PC-9 (cell line): ENCODE data around the gene DISC1. TPM values are rescaled to one million over a fixed set of nuclear protein-coding genes. Genes with fewer than 3 reads are reported as not detected.

Experiments
- BruUV-seq: library from RNA; stranded (reverse); fragments of 400-500 nt; replicated peaks from 2 replicates; lab custom pipeline; 2021; lab: Mats Ljungman, UMichigan
- CTCF ChIA-PET: fragments of 300-600 bp; sonication (Branson Sonifier 250); formaldehyde crosslinking; loops from one replicate; lab custom pipeline; 2022; ENCODE audit warnings: antibody characterized with exemption; lab: Charles Lee
- POLR2A ChIA-PET: fragments of 300-600 bp; sonication (Branson Sonifier 250); formaldehyde crosslinking; loops from one replicate; lab custom pipeline; 2022; ENCODE audit warnings: antibody characterized with exemption; ENCODE audit not compliant: unreplicated experiment; lab: Charles Lee
- DNase-seq, 2 experiments: peaks; one replicate each; pipeline versions ENCODE4 v3.0.0 to v3.0.0-alpha.2; 2015 to 2022; ENCODE audit warnings: mixed read lengths in 1 of 2
- H2AFZ ChIP-seq: fragments of 200-600 bp; sonication (generic); 2 replicates; pipeline ENCODE4 v1.8.1; 2017; ENCODE audit warnings: antibody characterized with exemption
- H3F3A ChIP-seq: fragments of 200-600 bp; sonication (generic); 2 replicates; pipeline ENCODE4 v1.8.1; 2017; ENCODE audit warnings: antibody characterized with exemption, mild to moderate bottlenecking, low read depth; ENCODE audit not compliant: insufficient read depth
- H3K27ac ChIP-seq: fragments of 200-600 bp; sonication (generic); 2 replicates; pipeline ENCODE4 v1.6.1; 2016; ENCODE audit warnings: mixed run types
- H3K27me3 ChIP-seq: fragments of 200-600 bp; sonication (generic); 2 replicates; pipeline ENCODE4 v1.6.1; 2016; ENCODE audit warnings: low read depth, mixed run types; ENCODE audit not compliant: insufficient read depth
- H3K36me3 ChIP-seq: fragments of 200-600 bp; sonication (generic); 2 replicates; pipeline ENCODE4 v1.6.1; 2016; ENCODE audit warnings: low read depth, mixed run types
- H3K4me1 ChIP-seq: fragments of 200-600 bp; sonication (generic); replicated peaks from 2 replicates; pipeline ENCODE4 v1.6.1; 2016; ENCODE audit warnings: mixed run types; ENCODE audit not compliant: insufficient read depth
- H3K4me2 ChIP-seq: fragments of 200-600 bp; sonication (generic); 2 replicates; pipeline ENCODE4 v1.6.1; 2017; ENCODE audit warnings: mixed run types
- H3K4me3 ChIP-seq: fragments of 200-600 bp; sonication (generic); 2 replicates; pipeline ENCODE4 v1.6.1; 2016; ENCODE audit warnings: mixed run types
- H3K79me2 ChIP-seq: fragments of 200-600 bp; sonication (generic); 2 replicates; pipeline ENCODE4 v1.6.1; 2017; ENCODE audit warnings: low read depth, mixed run types
- H3K9me2 ChIP-seq: fragments of 200-600 bp; sonication (generic); 2 replicates; pipeline ENCODE4 v1.8.1; 2017; ENCODE audit warnings: mild to moderate bottlenecking; ENCODE audit not compliant: insufficient read depth
- H3K9me3 ChIP-seq: fragments of 200-600 bp; sonication (generic); 2 replicates; pipeline ENCODE4 v1.8.1; 2016; ENCODE audit warnings: low read depth; ENCODE audit not compliant: insufficient read depth
- H4K20me1 ChIP-seq: fragments of 200-600 bp; sonication (generic); 2 replicates; pipeline ENCODE4 v1.8.1; 2017; ENCODE audit not compliant: insufficient read depth
- EZH2 ChIP-seq: fragments of 200-600 bp; sonication (generic); IDR thresholded peaks from 2 replicates; pipeline ENCODE4 v1.8.0; 2017; ENCODE audit warnings: antibody characterized with exemption, low read depth
- intact Hi-C: fragments of 100-400 bp; cut with micrococcal nuclease; formaldehyde crosslinking; loops from one replicate; pipeline ENCODE4 v1.10.0; 2022; ENCODE audit not compliant: unreplicated experiment
- total RNA-seq: library from RNA; stranded (reverse); gene quantifications from 2 replicates; pipeline ENCODE4 v1.2.3, GENCODE V29; 2021
- TF ChIP-seq, protein P1 (sequence below): fragments of 200-600 bp; sonication (generic); conservative IDR thresholded peaks from 2 replicates; pipeline ENCODE4 v1.6.1; 2017; ENCODE audit warnings: mixed run types, antibody characterized with exemption, mild to moderate bottlenecking, moderate library complexity

DISC1 gene
- total RNA-seq, 1 experiment from 2014 or later: 7.4 TPM

DNA sequence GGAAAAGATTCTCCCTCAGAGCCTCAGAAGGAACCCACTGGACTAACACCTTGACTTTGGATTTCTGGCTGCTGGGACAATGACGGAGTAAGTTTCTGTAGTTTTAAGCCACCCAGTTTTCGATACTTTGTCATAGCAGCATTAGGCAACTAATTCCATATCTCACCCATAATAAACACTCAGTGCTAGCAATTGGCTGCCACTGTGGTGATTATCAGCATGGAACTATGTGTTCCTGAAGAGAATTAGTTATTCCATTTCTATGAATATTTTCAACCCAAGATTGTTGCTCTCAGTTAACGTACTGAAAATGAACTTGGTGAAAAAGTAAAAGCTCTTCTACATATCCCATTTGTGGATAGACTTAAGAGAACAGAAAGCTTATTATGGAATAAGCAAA lies 299.3 kb downstream of the DISC1 start:
- Histone ChIP-seq H3K79me2 (no peaks in the 10 kb centered on the region), H4K20me1 (no peaks in the 10 kb centered on the region), H3K36me3 (no peaks in the 10 kb centered on the region), H3K4me2 (no peak overlapping the region), H3K27me3 (no peaks in the 10 kb centered on the region), H3K9me3 (no peaks in the 10 kb centered on the region), H3K4me3 (no peak overlapping the region), H3F3A (no peaks in the 10 kb centered on the region), H3K27ac (no peak overlapping the region), H3K9me2 (no peaks in the 10 kb centered on the region), H2AFZ (no peak overlapping the region), H3K4me1 (no peaks in the 10 kb centered on the region)
- ChIA-PET CTCF (no interaction called here), POLR2A (no interaction called here)
- no peak for TF ChIP-seq EZH2
- TF ChIP-seq, protein P1, sequence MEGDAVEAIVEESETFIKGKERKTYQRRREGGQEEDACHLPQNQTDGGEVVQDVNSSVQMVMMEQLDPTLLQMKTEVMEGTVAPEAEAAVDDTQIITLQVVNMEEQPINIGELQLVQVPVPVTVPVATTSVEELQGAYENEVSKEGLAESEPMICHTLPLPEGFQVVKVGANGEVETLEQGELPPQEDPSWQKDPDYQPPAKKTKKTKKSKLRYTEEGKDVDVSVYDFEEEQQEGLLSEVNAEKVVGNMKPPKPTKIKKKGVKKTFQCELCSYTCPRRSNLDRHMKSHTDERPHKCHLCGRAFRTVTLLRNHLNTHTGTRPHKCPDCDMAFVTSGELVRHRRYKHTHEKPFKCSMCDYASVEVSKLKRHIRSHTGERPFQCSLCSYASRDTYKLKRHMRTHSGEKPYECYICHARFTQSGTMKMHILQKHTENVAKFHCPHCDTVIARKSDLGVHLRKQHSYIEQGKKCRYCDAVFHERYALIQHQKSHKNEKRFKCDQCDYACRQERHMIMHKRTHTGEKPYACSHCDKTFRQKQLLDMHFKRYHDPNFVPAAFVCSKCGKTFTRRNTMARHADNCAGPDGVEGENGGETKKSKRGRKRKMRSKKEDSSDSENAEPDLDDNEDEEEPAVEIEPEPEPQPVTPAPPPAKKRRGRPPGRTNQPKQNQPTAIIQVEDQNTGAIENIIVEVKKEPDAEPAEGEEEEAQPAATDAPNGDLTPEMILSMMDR: no peak
- intact Hi-C loops: no loop called here
- no TSS peak for BruUV-seq
- DNase-seq: no peak

DNA sequence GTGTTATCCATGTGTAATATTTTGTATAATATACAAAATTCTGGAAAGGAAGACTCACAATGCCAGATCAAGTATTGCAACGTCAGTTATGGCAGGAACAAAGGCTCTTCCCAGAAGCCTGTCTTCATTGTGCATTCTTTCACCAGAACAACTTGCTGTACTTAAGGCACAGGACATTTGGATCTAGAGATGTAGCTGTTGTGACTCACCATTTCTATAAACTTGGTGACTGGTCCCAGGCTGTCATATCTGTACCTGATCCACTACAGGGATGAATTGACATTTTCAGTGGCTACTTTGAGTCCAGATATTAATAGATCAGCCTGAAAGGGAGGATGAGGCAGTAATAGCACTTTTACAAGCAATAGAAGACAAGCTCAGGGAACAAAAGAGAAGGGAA lies 299.8 kb downstream of the DISC1 start:
- no peak overlapping the region for H2AFZ ChIP-seq
- H3K27ac ChIP-seq: no peak overlapping the region
- ChIA-PET CTCF (no interaction called here), POLR2A (no interaction called here)
- no peaks in the 10 kb centered on the region for H3K9me3 ChIP-seq
- no peaks in the 10 kb centered on the region for H3K36me3 ChIP-seq
- BruUV-seq: no TSS peak
- no peaks in the 10 kb centered on the region for H3K79me2 ChIP-seq
- no peaks in the 10 kb centered on the region for H3K4me1 ChIP-seq
- H3K27me3 ChIP-seq: no peaks in the 10 kb centered on the region
- TF ChIP-seq EZH2: no peak
- TF ChIP-seq, protein P1: no peak
- intact Hi-C loops: no loop called here
- H3K4me3 ChIP-seq: no peak overlapping the region
- no peak for DNase-seq
- no peaks in the 10 kb centered on the region for H3K9me2 ChIP-seq
- no peak overlapping the region for H3K4me2 ChIP-seq
- H3F3A ChIP-seq: no peaks in the 10 kb centered on the region
- H4K20me1 ChIP-seq: no peaks in the 10 kb centered on the region

DNA sequence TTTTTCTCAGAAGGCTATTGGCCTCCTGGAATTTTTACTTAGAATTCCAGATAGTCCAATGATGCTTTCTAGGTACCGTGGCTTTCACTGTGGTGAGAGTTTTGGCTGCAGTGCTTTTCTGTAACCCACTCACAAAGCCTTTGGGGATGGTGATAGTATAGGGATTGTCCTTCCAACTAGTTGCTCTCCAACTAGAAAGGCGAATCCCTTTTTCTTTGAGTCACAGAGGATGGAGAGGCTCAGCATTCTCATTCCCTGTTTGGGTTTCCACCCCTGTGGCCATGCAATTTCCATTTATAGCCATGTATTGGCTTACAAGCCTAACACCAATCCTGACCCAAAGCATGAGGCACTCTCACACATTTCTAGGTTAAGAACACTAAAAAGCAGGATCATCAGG lies 300.3 kb downstream of the DISC1 start:
- Histone ChIP-seq H3F3A (no peaks in the 10 kb centered on the region), H2AFZ (no peak overlapping the region), H3K36me3 (no peaks in the 10 kb centered on the region), H3K27me3 (no peaks in the 10 kb centered on the region), H3K79me2 (no peaks in the 10 kb centered on the region), H3K4me2 (no peak overlapping the region), H4K20me1 (no peaks in the 10 kb centered on the region), H3K4me1 (no peaks in the 10 kb centered on the region), H3K9me2 (no peaks in the 10 kb centered on the region), H3K9me3 (peaks cover under 1% of the 10 kb centered on the region; the same call in 1 of the 2 replicates), H3K4me3 (no peak overlapping the region), H3K27ac (no peak overlapping the region)
- ChIA-PET CTCF (no interaction called here), POLR2A (no interaction called here)
- TF ChIP-seq, protein P1: no peak
- TF ChIP-seq EZH2: no peak
- intact Hi-C loops: no loop called here
- no peak for DNase-seq
- BruUV-seq: no TSS peak
